ENCODE data around the gene CKAP5.

CKAP5 gene

GRCh38 chr11:46761807-46762206 lies 84.3 kb downstream of the CKAP5 start:
- DNase-seq: no peak

GRCh38 chr11:46760429-46761128 lies 85.5 kb downstream of the CKAP5 start:
- no peak for DNase-seq

GRCh38 chr11:46759196-46759595 lies 86.9 kb downstream of the CKAP5 start:
- DNase-seq: no peak

- DNase-seq: no peak
These were observed 90.1 kb downstream of the CKAP5 start for GRCh38 chr11:46755962-46756361.

- no peak for DNase-seq
These were observed 98.9 kb downstream of the CKAP5 start for GRCh38 chr11:46747150-46747549.

GRCh38 chr11:46745995-46746394 lies 100.1 kb downstream of the CKAP5 start:
- DNase-seq: no peak

- DNase-seq: no peak
These were observed 100.8 kb downstream of the CKAP5 start for GRCh38 chr11:46745328-46745727.

GRCh38 chr11:46743693-46744339 lies 102.3 kb downstream of the CKAP5 start:
- no peak for DNase-seq

GRCh38 chr11:46743043-46743442 lies 103.0 kb downstream of the CKAP5 start:
- no peak for DNase-seq

GRCh38 chr11:46741600-46742484 lies 104.2 kb downstream of the CKAP5 start:
- no peak for DNase-seq

GRCh38 chr11:46738887-46739286 lies 107.2 kb downstream of the CKAP5 start:
- no peak for DNase-seq

GRCh38 chr11:46737699-46738098 lies 108.4 kb downstream of the CKAP5 start:
- DNase-seq: no peak

GRCh38 chr11:46736615-46737014 lies 109.5 kb downstream of the CKAP5 start:
- no peak for DNase-seq

- no peak for DNase-seq
These were observed 109.9 kb downstream of the CKAP5 start for GRCh38 chr11:46736146-46736545.

GRCh38 chr11:46733234-46733633 lies 112.8 kb downstream of the CKAP5 start:
- no peak for DNase-seq

GRCh38 chr11:46731545-46731944 lies 114.5 kb downstream of the CKAP5 start:
- no peak for DNase-seq

GRCh38 chr11:46729110-46730027 lies 116.7 kb downstream of the CKAP5 start:
- no peak for DNase-seq

- no peak for DNase-seq
These were observed 117.4 kb downstream of the CKAP5 start for GRCh38 chr11:46728659-46729040.

- DNase-seq: no peak
These were observed 118.0 kb downstream of the CKAP5 start for GRCh38 chr11:46727952-46728658.

- DNase-seq: no peak
These were observed 119.7 kb downstream of the CKAP5 start for GRCh38 chr11:46726206-46726862.
